GM19395 (cell line): ENCODE measurements around the gene TXNDC16.
"Not testable (repeated sequence)": the region's sequence is repeated elsewhere in the genome, so short reads cannot be mapped to it uniquely, and the experiment has no call there.

Source experiments
- ATAC-seq: cut with Tn5 transposase; IDR thresholded peaks from one replicate; pipeline ENCODE4 v1.9.1; 2021; ENCODE audit warnings: mild to moderate bottlenecking, moderate library complexity; ENCODE audit not compliant: unreplicated experiment

The TXNDC16 gene

DNA sequence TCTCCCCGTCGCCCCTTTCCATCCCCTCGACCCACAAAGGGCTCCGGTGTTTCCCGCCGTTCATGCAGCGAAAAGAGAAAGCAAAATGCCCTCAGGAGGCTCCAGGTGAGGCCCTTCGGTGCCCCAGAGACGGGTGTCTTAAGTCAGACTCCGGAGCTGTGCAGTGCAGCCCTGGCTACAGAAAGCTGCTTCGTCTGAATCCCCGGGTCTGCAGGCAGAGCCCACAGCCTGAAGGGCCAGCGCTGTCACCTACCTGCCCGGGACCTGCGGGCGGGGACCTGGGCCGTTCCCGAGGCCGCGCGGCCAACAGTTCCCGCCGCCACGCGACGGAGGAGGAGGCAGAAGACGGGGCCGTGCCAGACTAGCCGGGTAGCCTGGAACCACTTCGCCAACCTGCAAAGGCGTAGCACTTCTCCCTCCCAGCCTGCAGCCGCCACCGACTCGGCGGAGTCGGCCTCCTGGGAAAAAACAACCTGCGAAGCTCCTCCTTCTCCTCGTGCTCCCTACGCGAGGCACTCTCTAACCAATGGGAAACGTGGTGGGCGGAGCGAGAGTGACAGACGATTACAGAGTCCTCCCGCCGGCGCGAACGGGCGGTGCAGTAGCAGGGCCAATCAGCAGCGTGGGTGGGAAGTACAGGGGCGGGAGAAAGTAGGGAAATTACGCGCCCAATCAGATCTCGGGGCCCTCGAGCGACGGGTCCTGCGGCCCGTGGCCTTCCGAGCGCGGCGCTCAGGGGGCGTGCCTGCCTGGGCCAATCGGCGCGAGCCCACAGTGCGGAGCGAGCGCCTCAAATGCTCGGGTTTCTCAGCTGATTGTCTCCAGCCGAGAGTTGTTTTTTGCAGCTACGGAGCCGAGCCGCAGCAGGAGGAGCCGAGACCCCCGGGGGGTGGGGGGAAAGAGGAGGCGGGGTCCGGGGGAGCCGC lies at the start of gene TXNDC16, which contains the start of gene GPR137C:
Gene TXNDC16 (minus strand): TSS at position 443 of the 926 bp plus-strand sequence. CDS start 8,948 bp downstream, outside the sequence.
Gene GPR137C (plus strand): TSS at position 774 of the 926 bp plus-strand sequence. CDS start 312 bp downstream, outside the sequence.
- ATAC-seq, result peak; percentile 96

DNA sequence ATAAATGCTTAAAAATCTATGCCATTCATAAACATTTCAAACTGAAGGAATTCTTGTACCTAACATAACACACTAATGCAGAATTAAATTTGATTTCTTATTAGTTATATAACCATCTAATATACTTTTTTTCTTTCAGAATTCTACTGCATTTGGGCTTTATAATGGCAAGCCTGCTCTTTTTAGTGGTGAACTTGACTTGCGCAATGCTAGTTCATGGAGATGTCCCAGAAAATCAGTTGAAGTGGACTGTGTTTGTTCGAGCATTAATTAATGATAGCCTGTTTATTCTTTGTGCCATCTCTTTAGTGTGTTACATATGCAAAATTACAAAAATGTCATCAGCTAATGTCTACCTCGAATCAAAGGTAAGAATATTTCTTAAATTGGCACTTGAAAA lies 47.7 kb upstream of the TXNDC16 start:
- ATAC-seq, result no peak

DNA sequence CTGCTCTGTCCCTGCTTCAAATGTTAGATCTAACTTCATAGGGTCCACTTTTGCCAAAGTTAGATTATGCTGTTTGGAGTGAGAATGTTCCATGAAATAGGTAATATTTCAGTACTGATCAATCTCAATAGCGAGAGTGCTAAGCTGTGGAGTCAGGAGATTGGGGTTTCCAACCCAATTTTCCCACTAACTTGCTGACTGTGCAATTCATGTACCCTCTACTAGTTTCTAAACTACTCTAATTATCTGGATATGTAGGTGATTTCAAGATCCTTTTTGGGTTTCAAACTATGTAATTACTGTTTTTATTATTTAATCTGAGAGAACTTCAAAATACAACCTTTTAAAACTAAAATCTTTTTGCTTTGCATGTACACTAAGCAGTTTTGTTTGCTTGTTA lies 46.3 kb upstream of the TXNDC16 start:
- no peak for ATAC-seq

GRCh38 chr14:52596861-52597260 lies 44.6 kb upstream of the TXNDC16 start:
- no peak for ATAC-seq

DNA sequence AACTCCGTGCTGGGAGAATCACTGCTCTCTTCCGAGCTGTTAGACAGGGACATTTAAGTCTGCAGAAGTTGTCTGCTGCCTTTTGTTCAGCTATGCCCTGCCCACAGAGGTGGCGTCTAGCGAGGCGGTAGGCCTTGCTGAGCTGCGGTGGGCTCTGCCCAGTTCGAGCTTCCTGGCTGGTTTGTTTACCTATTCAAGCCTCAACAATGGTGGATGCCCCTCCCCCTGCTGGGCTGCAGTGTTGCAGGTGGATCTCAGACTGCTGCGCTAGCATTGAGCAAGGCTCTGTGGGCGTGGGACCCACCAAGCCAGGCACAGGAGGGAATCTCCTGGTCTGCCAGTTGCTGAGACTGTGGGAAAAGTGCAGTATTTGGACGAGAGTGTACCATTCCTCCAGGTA lies 44.0 kb upstream of the TXNDC16 start:
- ATAC-seq, result no peak

- no peak for ATAC-seq
These were observed 38.0 kb upstream of the TXNDC16 start for GRCh38 chr14:52590318-52590717.

DNA sequence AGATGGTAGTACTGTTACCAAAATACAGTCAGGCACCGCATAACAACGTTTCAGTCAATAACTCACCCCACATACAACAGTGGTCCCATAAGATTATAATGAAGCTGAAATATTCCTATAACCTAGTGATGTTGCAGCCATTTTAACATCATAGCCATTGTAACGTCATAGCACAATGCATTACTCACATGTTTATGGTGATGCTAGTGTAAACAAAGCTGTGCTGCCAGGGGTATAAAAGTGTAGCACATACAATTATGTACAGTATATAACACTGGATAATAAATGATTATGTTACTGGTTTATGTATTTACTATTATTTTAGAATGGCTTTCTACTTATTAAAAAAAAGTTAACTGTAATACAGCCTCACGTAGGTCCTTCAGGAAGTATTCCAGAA lies 37.3 kb upstream of the TXNDC16 start:
- no peak for ATAC-seq

- no peak for ATAC-seq
These were observed 31.2 kb upstream of the TXNDC16 start for GRCh38 chr14:52583544-52583943.

- ATAC-seq, result no peak
These were observed 23.6 kb upstream of the TXNDC16 start for GRCh38 chr14:52575858-52576257.

DNA sequence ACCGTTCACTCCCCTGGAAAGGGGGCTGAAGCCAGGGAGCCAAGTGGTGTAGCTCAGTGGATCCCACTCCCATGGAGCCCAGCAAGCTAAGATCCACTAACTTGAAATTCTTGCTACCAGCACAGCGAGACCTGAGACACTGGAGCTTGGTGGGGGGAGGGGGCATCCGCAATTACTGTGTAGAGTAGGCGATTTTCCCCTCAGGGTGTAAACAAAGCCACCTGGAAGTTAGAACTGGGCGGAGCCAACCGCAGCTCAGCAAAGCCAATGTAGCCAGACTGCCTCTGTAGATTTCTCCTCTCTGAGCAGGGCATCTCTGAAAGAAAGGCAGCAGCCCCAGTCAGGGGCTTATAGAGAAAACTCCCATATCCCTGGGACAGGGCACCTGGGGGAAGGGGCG lies 16.1 kb upstream of the TXNDC16 start:
- not testable (repeated sequence) for ATAC-seq

- ATAC-seq, result no peak
These were observed 10.8 kb upstream of the TXNDC16 start for GRCh38 chr14:52563120-52563519.

DNA sequence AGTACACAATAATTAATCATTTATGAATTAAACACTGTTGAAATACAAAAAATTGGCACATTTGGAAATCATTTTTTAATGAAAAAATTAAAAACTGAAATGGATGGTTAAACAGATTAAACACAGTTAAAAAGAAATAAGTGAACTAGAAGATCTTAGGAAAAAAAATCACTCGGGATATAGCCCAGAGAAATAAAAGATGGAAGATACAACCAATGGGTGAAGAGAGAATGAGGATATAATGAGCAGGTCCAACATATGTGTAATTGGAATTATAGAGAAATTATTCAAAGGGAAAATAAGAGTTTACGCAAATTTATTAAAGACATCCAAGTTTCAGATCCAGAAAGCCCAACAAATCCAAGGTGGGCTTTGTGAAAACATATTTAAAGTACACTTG lies 6.4 kb upstream of the TXNDC16 start:
- ATAC-seq, result no peak

GRCh38 chr14:52553671-52554575 lies 1.6 kb upstream of the TXNDC16 start:
- no peak for ATAC-seq

DNA sequence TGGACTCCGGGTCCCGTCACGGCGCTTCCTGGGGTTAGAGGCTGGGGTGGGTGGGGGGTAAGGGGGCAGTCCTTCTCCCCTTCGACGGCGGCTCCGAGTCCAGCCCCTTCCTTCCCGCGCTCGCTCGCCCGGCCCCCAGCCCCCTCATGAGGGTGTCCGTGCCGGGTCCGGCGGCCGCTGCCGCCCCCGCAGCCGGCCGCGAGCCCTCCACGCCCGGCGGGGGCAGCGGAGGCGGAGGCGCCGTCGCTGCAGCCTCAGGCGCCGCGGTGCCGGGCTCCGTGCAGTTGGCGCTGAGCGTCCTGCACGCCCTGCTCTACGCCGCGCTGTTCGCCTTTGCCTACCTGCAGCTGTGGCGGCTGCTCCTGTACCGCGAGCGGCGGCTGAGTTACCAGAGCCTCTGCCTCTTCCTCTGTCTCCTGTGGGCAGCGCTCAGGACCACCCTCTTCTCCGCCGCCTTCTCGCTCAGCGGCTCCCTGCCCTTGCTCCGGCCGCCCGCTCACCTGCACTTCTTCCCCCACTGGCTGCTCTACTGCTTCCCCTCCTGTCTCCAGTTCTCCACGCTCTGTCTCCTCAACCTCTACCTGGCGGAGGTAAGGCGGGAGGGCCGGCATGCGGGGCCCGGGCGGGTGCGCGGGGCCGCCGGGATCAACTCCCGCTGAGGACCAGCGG lies 831 bp upstream of the TXNDC16 start:
- peak; percentile 34 for ATAC-seq

GRCh38 chr14:52551696-52552062 lies 626 bp downstream of the TXNDC16 start:
- ATAC-seq, result no peak

GRCh38 chr14:52551205-52551604 lies 1.1 kb downstream of the TXNDC16 start:
- ATAC-seq, result no peak

DNA sequence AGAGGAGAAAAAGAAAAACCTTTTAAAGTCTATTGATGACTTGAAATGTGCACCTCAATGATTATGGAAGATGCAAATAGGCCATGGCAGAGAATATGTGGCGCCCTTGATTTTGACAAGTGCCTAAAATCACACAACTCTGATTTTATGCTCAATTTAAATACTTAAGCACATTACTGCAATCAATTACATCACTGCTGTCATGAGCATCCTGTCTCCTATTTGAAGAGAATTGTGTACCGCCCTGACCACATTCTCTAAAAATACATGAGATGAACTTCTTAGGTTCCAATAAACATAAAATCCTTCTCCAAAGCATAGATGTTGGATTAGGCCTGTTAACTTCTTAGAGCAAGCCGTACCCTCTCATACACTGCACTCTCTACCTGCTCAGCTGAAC lies 1.6 kb downstream of the TXNDC16 start:
- ATAC-seq, result no peak

DNA sequence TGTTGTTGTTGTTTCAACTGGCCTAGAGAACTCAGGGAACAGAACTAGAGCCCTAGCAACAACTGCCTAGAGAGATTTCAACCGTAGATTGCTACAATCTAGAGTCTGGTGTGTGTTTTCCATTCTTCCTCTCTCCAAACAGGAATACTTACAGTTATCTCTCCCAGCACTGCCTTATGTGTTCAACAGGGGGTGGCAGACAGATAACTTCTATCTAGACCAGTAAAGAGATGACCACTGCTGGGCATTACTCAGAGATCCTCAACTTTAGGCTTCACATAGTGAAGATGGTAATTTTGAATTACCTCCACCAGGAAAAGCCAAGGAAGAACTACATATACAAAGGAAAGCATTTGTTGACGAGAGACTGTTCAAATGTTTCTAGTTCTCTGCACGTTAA lies 4.8 kb downstream of the TXNDC16 start:
- ATAC-seq, result no peak

- ATAC-seq, result no peak
These were observed 5.3 kb downstream of the TXNDC16 start for GRCh38 chr14:52547027-52547426.

DNA sequence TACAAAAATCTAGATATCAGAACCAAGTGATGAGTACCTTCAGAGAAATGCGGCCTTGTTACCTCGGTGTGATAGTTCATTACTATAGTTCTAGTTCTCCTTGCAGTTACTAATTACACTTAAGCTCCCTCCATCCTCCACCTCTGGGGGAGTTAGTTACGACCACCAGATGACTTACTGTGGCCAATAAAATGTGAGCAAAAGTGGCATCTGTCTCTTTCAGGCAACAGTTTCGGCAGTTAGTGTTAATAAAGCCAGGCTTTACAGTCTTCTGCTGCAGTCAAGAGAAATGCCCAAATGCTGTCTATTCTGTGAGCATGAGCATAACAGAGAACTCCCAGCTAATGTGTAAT lies 6.0 kb downstream of the TXNDC16 start:
- ATAC-seq, result no peak
